ENCODE results near the gene MESD. TPM values are rescaled to one million over a fixed set of nuclear protein-coding genes. Genes with fewer than 3 reads are reported as not detected.

MESD gene
- polyA plus RNA-seq, 1 donor from 2014 or later = 16.3 TPM

DNA sequence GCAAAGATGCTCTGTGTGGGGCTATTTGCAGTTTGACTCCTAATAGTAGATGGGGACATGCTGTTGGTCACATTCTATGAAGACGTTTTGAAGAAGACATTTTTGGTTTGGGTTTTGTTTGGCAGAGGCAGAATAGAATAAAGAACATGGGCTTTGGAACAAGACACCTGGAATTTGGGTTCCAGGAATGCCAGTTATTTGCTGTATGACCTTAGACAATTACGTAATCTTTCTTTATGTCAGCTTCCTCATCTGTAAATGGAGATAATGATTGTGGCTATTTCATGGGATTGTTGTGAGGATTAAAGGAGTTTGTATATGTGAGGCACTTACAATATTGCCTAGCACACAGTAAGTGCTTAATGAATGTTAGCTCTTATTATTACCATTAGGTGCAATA, 91.6 kb downstream of the MESD start:
- Histone ChIP-seq H3K36me3 (ENCODE audit: insufficient read depth, low read length) (no peaks in the 10 kb centered on the region), H3K4me2 (ENCODE audit: low read length) (no peak overlapping the region), H3K9ac (ENCODE audit: low read length) (no peak overlapping the region), H3K27ac (ENCODE audit: low read length) (no peak overlapping the region), H3F3A (ENCODE audit: insufficient read depth, low read length, poor library complexity, severe bottlenecking) (no peaks in the 10 kb centered on the region), H3K79me2 (replicated peaks; ENCODE audit: insufficient read depth, low read length) (no peaks in the 10 kb centered on the region), H3K9me3 (ENCODE audit: low read length) (no peaks in the 10 kb centered on the region), H4K20me1 (ENCODE audit: insufficient read depth) (no peaks in the 10 kb centered on the region), H3K27me3 (ENCODE audit: insufficient read depth, low read depth, low read length) (no peaks in the 10 kb centered on the region), H2AFZ (ENCODE audit: low read depth, low read length) (no peak overlapping the region), H3K9me2 (ENCODE audit: insufficient read depth, low read length) (no peaks in the 10 kb centered on the region), H3K4me3 (ENCODE audit: low read length) (no peak overlapping the region)
- TF ChIP-seq, protein P1, sequence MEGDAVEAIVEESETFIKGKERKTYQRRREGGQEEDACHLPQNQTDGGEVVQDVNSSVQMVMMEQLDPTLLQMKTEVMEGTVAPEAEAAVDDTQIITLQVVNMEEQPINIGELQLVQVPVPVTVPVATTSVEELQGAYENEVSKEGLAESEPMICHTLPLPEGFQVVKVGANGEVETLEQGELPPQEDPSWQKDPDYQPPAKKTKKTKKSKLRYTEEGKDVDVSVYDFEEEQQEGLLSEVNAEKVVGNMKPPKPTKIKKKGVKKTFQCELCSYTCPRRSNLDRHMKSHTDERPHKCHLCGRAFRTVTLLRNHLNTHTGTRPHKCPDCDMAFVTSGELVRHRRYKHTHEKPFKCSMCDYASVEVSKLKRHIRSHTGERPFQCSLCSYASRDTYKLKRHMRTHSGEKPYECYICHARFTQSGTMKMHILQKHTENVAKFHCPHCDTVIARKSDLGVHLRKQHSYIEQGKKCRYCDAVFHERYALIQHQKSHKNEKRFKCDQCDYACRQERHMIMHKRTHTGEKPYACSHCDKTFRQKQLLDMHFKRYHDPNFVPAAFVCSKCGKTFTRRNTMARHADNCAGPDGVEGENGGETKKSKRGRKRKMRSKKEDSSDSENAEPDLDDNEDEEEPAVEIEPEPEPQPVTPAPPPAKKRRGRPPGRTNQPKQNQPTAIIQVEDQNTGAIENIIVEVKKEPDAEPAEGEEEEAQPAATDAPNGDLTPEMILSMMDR (IDR thresholded peaks at IDR 0.05; ENCODE audit: poor library complexity, severe bottlenecking) = no peak
- TF ChIP-seq TAF1 (IDR thresholded peaks at IDR 0.05; ENCODE audit: low read depth) (no peak), RAD21 (conservative IDR thresholded peaks at IDR 0.05) (no peak)
- TF ChIP-seq, protein P2, sequence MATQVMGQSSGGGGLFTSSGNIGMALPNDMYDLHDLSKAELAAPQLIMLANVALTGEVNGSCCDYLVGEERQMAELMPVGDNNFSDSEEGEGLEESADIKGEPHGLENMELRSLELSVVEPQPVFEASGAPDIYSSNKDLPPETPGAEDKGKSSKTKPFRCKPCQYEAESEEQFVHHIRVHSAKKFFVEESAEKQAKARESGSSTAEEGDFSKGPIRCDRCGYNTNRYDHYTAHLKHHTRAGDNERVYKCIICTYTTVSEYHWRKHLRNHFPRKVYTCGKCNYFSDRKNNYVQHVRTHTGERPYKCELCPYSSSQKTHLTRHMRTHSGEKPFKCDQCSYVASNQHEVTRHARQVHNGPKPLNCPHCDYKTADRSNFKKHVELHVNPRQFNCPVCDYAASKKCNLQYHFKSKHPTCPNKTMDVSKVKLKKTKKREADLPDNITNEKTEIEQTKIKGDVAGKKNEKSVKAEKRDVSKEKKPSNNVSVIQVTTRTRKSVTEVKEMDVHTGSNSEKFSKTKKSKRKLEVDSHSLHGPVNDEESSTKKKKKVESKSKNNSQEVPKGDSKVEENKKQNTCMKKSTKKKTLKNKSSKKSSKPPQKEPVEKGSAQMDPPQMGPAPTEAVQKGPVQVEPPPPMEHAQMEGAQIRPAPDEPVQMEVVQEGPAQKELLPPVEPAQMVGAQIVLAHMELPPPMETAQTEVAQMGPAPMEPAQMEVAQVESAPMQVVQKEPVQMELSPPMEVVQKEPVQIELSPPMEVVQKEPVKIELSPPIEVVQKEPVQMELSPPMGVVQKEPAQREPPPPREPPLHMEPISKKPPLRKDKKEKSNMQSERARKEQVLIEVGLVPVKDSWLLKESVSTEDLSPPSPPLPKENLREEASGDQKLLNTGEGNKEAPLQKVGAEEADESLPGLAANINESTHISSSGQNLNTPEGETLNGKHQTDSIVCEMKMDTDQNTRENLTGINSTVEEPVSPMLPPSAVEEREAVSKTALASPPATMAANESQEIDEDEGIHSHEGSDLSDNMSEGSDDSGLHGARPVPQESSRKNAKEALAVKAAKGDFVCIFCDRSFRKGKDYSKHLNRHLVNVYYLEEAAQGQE (IDR thresholded peaks at IDR 0.05; ENCODE audit: borderline replicate concordance) = no peak

Small RNAs within 50 kb of the gene (small RNA-seq; reads per million reads assigned to genes)
- gene MIR4514 = 0 reads per million in 3 experiments

Other genes starting within 250 kb of the MESD start
- 0.04 and 0.06 TPM in 2 replicates for gene CEMIP, start 210.4 kb downstream of the MESD start, polyA plus RNA-seq
- gene TLNRD1, start 11.1 kb upstream of the MESD start, polyA plus RNA-seq = 8.2 and 8.8 TPM in 2 replicates
- not detected in 2 replicates for gene CFAP161, start 144.5 kb upstream of the MESD start, polyA plus RNA-seq
- not detected in 2 replicates for gene IL16, start 207.1 kb upstream of the MESD start, polyA plus RNA-seq